ENCODE results near the gene MUC2.

Gene MUC2

DNA sequence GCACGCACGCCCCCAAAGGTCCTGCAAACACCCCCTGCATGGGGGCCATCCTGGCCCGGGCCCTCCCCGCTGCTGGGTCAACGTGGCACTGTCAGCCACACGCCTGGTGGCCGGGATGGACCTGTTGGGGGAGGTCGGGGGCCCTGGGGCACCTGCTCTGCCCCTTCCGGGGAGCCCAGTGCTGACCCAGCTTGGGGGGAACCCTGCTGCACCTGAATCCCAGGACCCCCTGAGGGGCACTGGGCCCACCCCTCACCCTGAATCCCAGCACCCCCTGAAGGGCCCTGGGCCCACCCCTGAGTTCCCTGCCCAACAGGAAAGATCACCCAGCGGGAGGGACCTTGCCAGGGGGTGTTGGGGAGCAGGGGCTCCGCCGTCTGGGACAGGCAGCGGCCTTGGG lies 37.7 kb upstream of the MUC2 start:
- DNase-seq = no peak

DNA sequence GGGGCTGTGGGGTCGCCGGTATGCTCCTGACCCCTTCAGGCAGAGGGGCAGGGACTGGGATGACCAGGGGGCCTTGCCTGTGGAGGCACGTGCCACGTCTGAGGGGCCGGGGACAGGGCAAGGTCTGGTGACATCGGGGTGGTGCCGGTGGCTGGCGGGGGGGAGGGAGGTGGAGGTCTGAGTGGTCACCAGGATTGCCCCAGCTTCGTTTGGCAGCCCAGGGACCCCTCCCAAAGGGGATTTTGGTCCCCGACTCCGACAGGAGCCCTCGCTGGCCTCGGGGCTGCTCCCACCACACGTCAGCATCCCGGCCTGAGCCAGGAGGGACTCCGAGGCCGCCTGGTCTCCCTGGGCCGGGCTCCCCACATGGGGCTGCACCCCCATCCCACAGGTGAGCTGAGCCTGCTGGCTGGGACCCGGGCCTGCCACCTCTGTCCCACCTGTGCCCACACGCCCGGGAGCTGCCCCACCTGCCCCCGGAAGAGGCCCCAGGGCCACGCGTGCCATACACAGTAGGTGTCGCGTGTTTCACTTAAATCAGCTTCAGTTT lies 37.1 kb upstream of the MUC2 start:
- DNase-seq = no peak

DNA sequence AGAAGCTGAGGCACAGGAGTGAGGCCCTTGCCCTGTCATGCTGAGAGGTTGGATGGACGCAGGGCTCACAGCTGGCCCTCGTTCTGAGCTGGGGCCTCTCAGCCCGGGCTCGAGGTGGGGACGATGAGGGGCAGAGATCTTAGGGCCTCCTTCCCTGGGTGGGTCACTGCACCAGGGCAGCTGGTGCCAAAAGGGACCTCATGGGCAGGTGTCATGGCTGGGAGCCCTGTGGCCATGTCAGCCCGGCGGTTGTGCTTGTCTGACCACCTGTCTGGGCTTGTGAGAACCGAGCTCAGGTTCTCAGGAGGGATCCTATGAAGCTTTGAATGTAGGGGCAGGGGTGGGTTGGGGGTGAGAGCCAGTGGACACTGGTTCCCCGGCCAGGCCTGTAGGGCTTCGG lies 36.3 kb upstream of the MUC2 start:
- DNase-seq = no peak

DNA sequence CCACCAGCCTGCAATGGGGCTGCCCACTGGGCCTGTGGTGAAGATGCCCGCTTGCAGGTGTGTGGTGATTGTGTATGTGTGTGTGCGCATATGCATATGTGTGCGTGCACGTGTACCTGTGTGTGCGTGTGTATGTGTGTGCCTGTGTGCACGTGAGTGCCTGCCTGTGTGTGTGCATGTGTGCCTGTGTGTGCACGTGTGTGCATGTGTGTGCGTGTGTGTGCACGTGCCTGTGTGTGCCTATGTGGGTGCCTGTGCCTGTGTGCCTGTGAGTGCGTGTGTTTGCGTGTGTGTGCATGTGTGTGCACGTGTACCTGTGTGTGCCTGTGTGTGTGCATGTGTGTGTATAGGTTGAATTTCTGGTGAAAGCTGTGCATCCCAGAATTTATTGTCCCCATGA lies 35.8 kb upstream of the MUC2 start:
- no peak for DNase-seq

DNA sequence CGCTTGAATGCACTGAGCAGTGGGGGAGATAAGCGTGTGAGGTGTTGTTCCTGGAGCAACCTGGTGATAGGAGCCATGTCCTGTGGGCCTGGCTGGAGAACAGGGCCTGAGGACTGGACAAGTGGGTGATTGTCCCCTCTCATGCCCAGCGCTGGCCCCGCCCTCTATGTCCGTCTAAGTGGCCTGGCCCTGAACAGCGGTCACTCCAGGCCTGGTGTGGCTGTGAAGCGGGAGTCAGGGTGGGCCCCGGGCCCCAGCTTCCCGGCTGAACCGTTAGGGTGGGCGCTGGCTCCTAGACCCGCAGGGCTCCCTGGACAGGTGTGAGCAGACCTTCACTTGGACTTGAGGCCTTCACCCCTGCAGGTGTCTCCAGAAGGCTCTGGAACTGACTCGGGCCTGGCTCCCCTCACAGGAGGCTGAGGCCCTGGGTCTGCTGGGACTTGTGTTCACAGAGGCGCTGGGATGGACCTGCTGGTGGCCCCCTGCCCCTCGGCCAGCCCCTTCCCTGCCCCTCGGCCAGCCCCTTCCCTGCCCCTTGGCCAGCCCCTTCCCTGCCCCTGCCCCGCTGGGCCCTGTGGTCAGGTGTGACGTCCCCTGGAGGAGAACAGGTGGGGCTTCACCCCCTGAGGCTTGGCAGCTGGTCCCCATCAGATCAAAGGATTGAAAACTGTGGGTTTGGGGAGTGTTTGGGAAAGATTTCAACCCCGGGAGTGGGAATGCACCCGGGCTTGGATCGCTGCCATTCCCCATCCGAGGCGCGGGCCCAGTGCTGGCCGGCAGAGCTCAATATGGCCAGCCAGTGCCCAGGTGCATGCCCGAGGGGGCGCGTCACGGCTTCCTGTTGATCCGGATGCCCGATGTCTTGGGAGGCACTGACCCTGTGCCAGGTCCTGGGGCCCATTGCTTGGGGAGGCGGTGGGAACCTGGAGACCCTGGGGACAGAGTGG lies 34.9 kb upstream of the MUC2 start:
- DNase-seq = no peak

DNA sequence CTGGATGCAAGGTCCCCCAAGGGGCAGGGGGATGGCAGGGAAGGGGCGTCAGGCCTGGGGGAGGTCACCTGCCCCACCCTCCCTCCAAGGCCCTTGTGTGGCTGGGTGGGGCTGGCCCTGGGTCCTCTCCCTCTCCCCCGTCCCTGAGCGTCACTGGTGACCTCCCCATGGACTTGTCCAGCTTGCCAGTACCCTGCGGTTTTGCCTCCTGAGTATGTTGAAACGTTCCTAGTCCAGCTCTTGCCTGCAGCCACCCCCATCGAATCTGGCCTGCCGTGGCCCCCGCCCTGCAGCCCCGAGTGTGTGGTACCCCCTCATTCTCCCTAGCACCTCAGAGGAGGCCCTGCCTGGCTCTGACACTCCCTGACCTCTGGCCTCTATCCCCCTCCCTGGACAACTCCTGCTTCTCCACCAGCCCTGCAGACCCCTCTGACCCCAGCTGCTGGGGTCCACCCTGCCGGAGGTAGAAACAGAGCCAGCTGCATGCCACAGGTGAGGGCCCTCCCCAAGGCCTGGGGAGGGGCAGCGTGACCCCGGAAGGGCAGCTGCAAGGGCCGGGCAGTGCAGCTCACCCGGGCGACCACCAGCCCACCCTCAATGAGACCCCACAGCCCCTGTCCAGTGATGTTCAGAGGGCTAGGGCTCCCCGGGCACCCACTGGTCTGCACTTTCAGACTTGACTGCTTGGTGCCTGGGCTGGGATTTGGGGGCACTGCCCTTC lies 34.1 kb upstream of the MUC2 start:
- no peak for DNase-seq

DNA sequence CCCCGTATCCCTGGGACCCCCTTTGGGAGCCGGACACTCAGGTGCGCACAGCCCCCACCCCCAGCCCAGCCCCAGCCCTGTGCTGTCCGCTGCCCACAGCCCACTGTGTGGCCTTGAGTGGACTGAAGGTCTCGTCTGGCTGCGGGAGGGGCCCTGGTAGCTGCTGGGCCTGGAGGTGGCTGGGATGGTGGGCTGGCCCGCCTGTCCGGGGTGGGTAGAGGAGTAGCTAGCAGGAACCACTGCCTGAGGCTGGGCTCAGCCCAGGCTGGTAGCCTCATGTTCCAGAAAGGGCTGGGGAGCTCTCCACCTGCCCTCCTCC lies 33.6 kb upstream of the MUC2 start:
- peak; percentile 5 for DNase-seq

DNA sequence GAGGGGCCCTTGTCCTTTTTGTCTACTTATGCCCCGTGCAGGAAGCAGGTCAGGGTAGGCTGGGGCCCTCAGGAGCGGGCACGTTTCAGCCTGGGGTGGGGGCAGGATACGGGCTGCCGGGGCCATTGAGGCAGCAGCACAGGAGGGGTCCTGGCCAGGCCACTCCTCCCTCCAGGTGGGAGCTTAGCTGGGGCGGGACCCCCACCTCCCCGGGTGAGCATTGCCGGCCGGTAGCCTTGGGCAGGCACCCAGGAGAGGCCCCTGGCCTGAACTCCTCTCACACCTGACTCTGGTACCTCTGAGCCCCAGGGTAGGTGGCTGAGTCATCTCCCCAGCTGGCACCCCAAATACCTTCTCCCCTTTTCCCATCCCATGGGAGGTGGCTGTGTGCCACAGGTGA lies 33.2 kb upstream of the MUC2 start:
- DNase-seq = peak; percentile 6

DNA sequence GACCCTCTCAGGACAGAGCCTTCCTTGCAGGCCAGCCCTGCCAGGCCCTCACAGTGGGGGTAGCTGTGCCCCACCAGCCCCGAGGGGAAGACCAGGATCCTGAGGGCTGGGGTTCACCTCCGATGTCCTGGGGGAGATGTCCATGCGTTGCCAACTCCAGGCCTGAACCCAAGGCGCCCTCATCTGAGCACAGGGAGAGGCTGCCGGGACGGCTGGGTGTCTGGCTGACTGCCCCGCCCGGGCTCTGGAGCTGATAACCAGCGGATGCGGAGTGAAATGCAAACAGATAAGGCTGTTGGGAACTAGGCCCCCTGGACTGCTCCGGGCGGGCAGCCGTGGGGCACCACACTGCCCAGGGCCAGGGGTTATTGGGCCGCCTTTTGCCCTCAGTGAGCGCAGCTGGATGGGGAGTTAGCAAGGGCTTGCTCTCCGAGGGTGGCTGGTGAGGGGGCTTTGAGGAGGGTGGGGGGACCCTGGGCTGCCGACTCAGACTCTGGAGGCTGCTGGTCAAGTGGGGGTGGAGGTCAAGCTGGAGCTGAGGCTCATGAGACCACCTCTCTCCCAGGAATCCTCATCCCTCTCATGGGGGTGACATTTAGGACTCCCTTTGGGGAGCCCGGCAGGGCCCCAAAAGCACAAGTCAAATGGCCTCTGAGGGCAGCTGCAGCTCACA lies 32.6 kb upstream of the MUC2 start:
- peak; percentile 19 for DNase-seq

DNA sequence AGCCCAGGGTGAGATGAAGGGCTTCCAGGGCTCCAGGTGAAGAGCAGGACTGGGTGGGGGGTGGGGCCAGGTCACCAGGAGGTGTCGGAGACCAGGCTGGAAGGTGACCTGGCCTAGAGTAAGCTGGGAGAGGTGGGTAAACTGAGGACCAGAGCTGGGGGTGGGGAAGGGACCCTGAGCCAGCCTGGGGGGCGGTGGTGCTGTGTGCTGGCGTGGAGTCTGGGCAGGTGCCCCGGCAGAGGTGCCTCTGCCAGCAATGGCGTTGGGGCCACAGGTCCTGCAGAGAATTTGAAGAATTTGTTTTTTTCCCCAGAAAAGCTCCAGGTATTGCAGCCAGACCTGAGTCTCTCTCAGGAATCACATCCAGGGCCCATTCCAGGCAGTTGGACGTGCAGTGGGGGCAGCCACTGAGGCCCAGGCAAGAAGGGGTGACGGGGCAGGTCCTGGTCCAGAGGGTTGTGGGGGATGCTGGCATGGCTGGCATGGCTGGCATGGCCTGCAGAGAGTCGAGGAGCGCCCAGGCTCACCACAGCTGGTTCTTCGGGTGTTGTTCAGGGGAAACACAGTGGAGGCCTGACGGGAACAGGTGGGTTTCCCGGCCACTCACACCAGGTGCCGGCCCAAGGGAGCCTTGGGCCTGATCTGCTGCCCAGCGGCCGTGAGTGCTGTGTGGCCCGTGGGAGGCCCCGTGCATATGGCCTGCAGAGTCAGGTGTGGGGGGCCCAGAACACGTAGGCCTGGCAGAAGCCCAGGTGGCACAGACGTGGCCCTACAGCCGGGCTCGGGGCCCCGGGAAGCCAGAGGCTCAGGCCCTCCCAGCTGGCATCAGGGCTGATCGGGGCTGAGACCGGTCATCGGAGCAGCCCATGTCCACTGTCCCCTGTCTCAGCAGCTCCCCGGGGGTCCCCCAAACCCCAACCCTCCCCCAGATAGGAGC lies 31.8 kb upstream of the MUC2 start:
- peak; percentile 7 for DNase-seq

DNA sequence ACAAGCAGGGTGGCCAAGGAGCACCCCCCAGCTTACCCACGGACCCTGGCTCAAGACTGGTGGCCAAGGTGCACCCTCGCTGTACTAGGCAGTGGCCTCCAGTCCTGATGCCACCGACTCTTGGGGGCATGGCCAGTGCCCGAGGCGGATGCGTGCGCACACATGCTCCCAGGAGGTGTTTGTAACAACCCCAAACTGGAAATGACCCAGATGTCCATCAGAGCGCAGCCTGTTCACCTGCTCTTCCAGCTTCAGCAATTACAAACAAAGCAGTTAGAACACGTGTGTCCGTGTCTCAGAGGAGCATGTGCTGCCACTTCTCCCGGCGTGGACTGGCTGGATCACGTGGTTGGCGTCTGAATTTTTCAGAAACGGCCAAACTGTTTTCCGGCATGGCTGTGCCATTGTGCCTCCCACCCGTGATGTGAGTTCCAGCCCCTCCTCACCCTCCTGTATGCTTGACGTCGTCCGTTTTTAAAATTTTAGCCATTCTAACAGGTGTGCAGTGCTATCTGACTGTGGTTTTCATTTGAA lies 31.0 kb upstream of the MUC2 start:
- peak; percentile 16 for DNase-seq

DNA sequence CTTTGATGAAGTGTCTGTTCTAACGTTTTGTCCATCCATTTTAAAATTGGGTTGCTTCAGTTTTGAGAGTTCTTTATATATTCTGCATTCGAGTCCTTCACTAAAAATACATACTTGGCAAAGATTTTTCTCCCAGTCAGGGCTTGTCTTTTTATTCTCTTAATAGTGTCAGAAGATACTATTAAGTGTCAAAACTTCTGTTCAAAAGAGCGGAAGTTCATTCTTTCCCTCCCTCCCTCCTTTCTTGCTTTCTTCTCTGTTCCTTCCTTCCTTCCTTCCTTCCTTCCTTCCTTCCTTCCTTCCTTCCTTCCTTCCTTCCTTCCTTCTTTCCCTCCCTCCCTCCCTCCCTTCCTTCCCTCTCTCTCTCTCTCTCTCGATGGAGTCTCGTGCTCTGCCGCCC lies 30.5 kb upstream of the MUC2 start:
- DNase-seq = no peak

DNA sequence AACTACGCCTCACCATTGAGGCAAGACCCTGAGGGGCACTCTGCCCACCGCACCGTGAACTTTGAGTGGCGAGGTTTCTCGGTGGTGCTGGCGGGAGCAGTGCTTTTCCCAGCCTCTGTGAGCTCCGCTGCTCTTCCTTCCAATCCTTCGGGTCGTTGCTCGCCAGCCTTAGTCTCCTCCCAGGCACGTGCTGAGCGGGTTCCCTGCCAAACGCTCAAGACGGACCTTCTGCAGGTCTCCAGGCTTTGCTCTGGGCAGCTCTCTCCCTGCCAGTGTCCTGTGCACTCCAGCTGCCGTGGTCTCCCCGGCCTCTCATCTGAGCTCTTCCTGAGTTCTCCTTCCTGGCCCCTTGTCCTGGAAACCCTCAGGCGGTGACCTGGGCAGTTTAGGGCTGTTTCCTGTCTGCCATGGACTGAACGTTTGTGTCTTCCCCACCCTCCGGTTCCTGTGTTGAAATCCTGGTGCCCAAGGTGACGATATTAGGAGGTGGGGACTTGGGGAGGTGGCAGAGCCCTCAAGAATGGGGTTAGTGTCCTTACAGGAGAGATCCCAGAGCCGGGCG lies 27.0 kb upstream of the MUC2 start:
- DNase-seq = no peak

DNA sequence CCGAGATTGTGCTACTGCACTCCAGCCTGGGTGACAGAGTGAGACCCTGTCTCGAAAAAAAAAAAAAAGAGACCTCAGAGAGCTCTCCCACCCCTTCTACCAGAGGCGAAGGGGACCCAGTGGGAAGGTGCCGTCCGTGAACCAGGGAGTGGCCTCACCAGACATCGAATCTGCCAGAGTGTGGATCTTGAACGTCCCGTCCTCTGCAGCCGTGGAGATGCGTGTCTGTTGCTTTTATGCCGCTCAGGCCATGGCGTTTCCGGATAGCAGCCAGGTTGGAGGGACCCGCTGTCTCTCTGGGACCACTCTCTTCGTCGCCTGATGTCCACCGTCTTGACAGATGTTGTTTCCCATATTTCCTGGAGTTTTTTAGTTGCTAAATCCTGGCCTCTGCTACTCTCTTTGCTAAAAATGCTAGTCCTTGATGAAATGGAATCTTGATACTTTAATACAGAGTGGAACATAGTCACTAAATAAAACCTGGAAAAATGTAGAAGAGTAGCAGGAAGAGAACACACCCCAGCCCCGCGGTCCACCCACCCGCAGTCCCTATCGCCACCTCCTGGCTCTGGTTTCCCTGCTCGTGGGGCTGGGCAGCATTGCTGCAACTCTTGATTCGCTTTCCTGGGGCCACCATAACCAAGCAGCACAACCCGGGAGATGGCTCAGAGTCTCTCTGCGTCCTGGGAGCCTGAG lies 26.2 kb upstream of the MUC2 start:
- DNase-seq = no peak

DNA sequence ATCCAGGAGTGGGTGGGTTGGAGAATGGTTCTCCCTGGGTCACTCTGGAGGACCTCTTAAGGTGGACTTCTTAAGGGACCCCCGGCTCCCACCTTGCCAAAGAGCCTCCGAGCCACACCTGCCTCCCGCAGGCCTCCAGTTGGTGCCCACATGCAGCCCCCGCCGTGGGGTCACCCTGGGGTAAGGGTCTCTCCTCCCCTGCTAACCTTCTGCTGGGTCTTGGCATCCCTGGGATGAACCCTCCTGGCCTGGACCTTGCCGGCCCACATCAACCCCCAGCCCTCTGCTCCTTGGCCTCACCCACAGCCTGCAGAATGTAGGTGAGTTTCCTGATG lies 25.6 kb upstream of the MUC2 start:
- DNase-seq = no peak

DNA sequence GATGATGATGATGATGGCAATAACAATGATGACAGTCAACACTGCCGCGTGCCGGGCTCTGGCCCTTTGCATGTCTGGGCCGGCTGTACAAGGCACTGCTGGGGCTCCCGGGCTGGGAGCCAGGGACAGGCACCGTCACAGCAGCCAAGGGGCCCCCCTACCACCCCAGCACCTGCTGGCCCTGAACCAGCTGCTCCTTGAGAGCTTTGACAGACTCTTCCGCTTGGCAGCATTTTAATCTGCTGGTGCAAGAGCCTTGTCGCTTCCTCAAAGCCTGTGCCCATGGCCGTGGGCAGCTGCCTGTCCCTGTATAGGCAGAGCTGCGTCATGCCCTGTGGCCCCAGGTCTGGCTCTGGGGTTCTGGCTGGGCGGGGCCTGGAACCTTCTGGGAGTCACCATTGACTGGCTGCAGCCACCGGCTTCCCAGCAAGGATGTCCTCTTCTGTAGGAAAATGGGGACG lies 25.2 kb upstream of the MUC2 start:
- no peak for DNase-seq

DNA sequence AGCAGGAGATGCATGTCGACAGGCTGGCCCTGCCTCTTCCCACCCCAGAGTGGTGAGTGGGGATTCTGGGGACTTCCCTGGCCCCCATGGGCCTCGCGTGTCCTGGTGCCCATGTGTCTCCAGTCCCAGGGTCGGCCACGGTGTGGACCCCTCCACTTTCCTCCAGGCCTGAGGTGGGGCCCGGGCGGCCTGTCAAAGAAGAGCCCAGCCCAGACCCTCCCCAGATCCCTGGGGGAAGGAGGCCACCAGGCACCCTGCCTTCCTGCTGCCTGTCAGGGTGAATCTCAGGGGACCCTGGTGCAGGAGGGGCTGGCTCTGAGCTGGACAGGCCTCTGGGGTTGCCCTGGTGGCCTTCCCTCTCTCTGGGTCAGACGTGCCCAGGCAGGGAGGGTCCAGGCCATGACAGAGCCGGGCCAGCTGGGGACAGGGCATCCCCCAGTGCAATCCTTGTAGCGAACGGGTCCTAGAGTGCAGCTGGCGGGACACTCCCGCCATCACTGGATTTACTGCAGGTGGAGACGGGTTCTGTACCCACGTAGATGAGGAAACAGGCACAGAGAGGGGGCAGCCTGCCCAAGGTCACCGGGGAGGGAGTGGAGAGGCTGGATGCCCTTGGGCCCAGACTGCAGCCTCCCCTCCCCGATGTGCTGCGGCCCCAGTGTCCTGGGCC lies 24.6 kb upstream of the MUC2 start:
- DNase-seq = no peak

DNA sequence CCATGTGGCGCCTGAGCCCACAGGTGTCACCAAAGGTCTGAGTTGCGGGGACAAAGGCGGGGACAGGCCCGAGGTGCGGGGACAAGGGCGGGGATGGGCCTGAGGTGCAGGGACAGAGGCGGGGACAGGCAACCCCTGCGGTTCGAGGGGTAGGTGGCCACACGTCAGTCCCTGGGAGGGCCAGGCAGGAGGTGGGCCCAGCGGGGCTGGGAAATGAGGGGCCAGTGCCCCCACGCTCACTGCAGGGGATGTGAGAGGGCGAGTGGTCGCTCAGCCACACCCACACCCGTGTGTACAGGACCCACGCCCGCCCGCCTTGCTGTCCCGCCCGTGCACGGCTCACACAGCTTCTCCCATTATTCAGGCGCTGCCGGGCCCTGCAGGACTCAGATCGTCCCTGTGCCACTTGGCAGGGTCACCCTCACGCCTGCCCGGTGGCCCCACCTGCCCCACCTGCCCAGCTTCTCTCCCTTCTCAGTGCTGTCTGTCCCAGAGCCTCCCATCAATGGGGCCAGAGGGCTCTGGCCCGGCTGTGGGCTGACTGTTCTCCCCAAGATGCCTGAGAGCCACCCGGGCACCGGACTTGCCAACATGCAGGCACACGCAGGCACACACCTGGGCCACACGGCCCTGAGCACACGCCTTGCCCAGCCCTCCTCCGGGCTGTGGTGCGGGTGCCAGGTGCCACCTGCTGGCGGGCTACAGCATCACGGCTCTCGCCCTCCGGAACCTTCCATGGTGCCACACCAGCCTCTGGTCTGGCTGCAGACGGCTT lies 23.9 kb upstream of the MUC2 start:
- DNase-seq = peak; percentile 72

DNA sequence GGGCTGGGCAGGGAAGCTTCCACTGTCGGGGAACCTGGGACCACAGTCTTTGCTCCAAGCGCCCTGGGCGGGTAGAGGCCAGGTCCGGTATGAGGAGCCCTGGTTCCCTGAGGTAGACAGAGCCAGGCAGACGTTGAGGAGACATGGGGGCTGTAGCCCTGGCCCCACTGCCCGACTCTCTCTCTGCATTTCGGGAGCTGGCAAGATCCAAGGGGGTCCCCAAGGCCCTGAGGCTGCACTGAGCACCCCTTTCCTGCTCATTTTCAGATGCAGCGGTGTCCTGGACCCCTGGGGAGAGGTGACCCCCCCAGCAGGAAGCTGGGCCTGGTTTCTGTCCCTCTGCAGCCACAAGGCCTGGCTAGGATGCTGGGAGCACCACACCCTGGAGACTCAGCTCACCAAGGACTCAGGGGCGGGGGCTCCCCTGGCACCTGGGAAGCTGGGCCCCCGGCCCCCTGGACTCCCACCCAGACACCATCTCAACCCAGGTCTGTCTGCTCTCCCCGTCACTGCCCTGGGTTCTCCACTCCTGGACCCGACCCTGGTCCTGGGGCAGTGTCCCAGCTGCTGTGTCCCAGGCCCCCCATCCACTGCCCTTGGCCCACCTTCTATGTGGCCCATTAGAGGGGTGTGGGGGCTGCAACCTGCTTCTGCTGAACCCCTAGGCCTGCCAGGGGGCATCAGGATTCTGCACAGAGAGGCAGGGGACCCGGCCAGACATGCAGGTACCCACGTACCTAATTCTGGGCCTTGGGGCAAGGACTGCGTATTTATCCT lies 23.1 kb upstream of the MUC2 start:
- DNase-seq = no peak
